Measurements from ENCODE around the gene SLC7A14.

SLC7A14 gene

GRCh38 chr3:170421758-170422157 lies 164.1 kb downstream of the SLC7A14 start:
- Histone ChIP-seq H2AFZ (ENCODE audit: low read depth, low read length, severe bottlenecking) (no peak overlapping the region), H3K9me2 (replicated peaks; ENCODE audit: insufficient read depth, low read length) (no peaks in the 10 kb centered on the region), H3K27ac (ENCODE audit: low read depth, low read length) (no peak overlapping the region), H3K79me2 (ENCODE audit: insufficient read depth, low read length) (no peaks in the 10 kb centered on the region), H3K27me3 (ENCODE audit: low read length) (no peaks in the 10 kb centered on the region), H3K36me3 (ENCODE audit: low read length) (no peaks in the 10 kb centered on the region), H3K9me3 (ENCODE audit: insufficient read depth, low read length) (no peaks in the 10 kb centered on the region), H3F3A (ENCODE audit: insufficient read depth) (no peaks in the 10 kb centered on the region), H3K9ac (ENCODE audit: low read length) (no peak overlapping the region), H3K4me3 (ENCODE audit: insufficient read depth, low read length, poor library complexity, severe bottlenecking) (no peak overlapping the region), H4K20me1 (ENCODE audit: low read depth, low read length) (no peaks in the 10 kb centered on the region), H3K4me2 (ENCODE audit: low read depth, low read length, poor library complexity, severe bottlenecking) (no peak overlapping the region)
- no peak for TF ChIP-seq EZH2phosphoT487 (conservative IDR thresholded peaks at IDR 0.05; ENCODE audit: low read length)
- no peak for TF ChIP-seq CTCF (IDR thresholded peaks at IDR 0.05; ENCODE audit: insufficient read depth, low read length, poor library complexity, severe bottlenecking)

- H3K36me3 ChIP-seq (ENCODE audit: low read length): no peaks in the 10 kb centered on the region
- no peak overlapping the region for H3K27ac ChIP-seq (ENCODE audit: low read depth, low read length)
- no peaks in the 10 kb centered on the region for H4K20me1 ChIP-seq (ENCODE audit: low read depth, low read length)
- H3K9ac ChIP-seq (ENCODE audit: low read length): no peak overlapping the region
- no peaks in the 10 kb centered on the region for H3K27me3 ChIP-seq (ENCODE audit: low read length)
- no peaks in the 10 kb centered on the region for H3F3A ChIP-seq (ENCODE audit: insufficient read depth)
- H3K9me3 ChIP-seq (ENCODE audit: insufficient read depth, low read length): no peaks in the 10 kb centered on the region
- H3K4me3 ChIP-seq (ENCODE audit: insufficient read depth, low read length, poor library complexity, severe bottlenecking): no peak overlapping the region
- TF ChIP-seq CTCF (IDR thresholded peaks at IDR 0.05; ENCODE audit: insufficient read depth, low read length, poor library complexity, severe bottlenecking) (no peak), EZH2phosphoT487 (conservative IDR thresholded peaks at IDR 0.05; ENCODE audit: low read length) (no peak)
- no peak overlapping the region for H2AFZ ChIP-seq (ENCODE audit: low read depth, low read length, severe bottlenecking)
- no peak overlapping the region for H3K4me2 ChIP-seq (ENCODE audit: low read depth, low read length, poor library complexity, severe bottlenecking)
- no peaks in the 10 kb centered on the region for H3K79me2 ChIP-seq (ENCODE audit: insufficient read depth, low read length)
- no peaks in the 10 kb centered on the region for H3K9me2 ChIP-seq (replicated peaks; ENCODE audit: insufficient read depth, low read length)
Observed at GRCh38 chr3:170421111-170421641, 164.7 kb downstream of the SLC7A14 start.

- Histone ChIP-seq H3K27ac (ENCODE audit: low read depth, low read length) (no peak overlapping the region), H3K4me3 (ENCODE audit: insufficient read depth, low read length, poor library complexity, severe bottlenecking) (no peak overlapping the region), H3F3A (ENCODE audit: insufficient read depth) (no peaks in the 10 kb centered on the region), H3K4me2 (ENCODE audit: low read depth, low read length, poor library complexity, severe bottlenecking) (no peak overlapping the region), H3K9me3 (ENCODE audit: insufficient read depth, low read length) (no peaks in the 10 kb centered on the region), H2AFZ (ENCODE audit: low read depth, low read length, severe bottlenecking) (no peak overlapping the region), H3K9ac (ENCODE audit: low read length) (no peak overlapping the region), H3K36me3 (ENCODE audit: low read length) (no peaks in the 10 kb centered on the region), H3K79me2 (ENCODE audit: insufficient read depth, low read length) (no peaks in the 10 kb centered on the region), H4K20me1 (ENCODE audit: low read depth, low read length) (no peaks in the 10 kb centered on the region), H3K27me3 (ENCODE audit: low read length) (no peaks in the 10 kb centered on the region), H3K9me2 (replicated peaks; ENCODE audit: insufficient read depth, low read length) (no peaks in the 10 kb centered on the region)
- no peak for TF ChIP-seq CTCF (IDR thresholded peaks at IDR 0.05; ENCODE audit: insufficient read depth, low read length, poor library complexity, severe bottlenecking)
- no peak for TF ChIP-seq EZH2phosphoT487 (conservative IDR thresholded peaks at IDR 0.05; ENCODE audit: low read length)
Observed at GRCh38 chr3:170420307-170420821, 165.5 kb downstream of the SLC7A14 start.
